ENCODE data around the gene ERI3.

ERI3 gene

DNA sequence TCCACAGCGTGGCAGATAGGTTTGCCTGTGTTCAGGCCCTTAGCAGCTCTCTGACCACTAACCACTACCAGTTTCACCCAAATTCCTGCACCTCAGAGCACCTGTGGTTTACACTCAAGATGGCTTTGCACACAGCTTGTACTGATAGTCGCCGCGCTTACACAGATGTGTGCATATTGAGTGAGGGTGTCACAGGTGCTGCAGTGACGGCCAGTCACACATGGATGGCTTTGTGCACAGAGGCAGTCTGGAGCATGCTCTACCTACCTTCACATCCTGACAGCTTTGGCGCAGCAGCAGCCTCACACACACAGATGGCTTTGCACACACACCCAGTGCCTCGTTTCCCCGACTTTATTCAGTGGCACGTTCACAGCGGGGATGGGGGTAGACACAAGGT lies 134.3 kb downstream of the ERI3 start:
- Histone ChIP-seq H3K9ac (ENCODE audit: low read length) (no peak overlapping the region; the same call in 1 of the 2 replicates), H3K4me2 (ENCODE audit: low read length) (peak overlapping the region; percentile 17; the same call in 1 of the 2 replicates)

DNA sequence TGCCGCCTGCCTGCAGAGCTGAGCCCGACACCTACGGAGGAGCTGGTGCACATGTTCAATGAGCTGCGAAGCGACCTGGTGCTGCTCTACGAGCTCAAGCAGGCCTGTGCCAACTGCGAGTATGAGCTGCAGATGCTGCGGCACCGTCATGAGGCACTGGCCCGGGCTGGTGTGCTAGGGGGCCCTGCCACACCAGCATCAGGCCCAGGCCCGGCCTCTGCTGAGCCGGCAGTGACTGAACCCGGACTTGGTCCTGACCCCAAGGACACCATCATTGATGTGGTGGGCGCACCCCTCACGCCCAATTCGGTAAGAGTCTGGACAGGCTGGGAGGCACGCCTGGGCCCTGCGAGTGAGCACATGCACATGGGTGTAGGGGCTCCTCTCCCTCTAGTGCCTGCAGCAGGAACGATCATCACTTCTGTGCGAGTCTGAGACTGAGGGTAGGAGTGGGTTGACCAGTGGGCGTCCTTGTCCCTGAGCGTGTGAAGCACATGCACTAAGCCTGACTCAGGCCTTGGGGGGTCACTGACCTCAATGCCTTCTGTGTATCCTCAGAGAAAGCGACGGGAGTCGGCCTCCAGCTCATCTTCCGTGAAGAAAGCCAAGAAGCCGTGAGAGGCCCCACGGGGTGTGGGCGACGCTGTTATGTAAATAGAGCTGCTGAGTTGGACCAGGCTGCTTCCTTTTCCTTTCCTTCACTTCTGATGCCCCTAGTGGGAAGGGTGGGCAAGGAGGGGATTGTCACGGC lies 134.9 kb downstream of the ERI3 start:
- H3K4me3 ChIP-seq (ENCODE audit: low read depth, low read length, poor library complexity, severe bottlenecking): no peak overlapping the region
- peaks cover 63% of the 10 kb centered on the region for H3K36me3 ChIP-seq (ENCODE audit: insufficient read depth, low read length)
- peak overlapping the region; percentile 81 for H3K27ac ChIP-seq (ENCODE audit: low read depth, low read length, poor library complexity, severe bottlenecking)
- no peak overlapping the region; the same call in 1 of the 2 replicates for H3K9ac ChIP-seq (ENCODE audit: low read length)
- no peak for TF ChIP-seq EZH2 (IDR thresholded peaks at IDR 0.05; ENCODE audit: borderline replicate concordance, low read length)
- TF ChIP-seq, protein P1, sequence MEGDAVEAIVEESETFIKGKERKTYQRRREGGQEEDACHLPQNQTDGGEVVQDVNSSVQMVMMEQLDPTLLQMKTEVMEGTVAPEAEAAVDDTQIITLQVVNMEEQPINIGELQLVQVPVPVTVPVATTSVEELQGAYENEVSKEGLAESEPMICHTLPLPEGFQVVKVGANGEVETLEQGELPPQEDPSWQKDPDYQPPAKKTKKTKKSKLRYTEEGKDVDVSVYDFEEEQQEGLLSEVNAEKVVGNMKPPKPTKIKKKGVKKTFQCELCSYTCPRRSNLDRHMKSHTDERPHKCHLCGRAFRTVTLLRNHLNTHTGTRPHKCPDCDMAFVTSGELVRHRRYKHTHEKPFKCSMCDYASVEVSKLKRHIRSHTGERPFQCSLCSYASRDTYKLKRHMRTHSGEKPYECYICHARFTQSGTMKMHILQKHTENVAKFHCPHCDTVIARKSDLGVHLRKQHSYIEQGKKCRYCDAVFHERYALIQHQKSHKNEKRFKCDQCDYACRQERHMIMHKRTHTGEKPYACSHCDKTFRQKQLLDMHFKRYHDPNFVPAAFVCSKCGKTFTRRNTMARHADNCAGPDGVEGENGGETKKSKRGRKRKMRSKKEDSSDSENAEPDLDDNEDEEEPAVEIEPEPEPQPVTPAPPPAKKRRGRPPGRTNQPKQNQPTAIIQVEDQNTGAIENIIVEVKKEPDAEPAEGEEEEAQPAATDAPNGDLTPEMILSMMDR (IDR thresholded peaks at IDR 0.05; ENCODE audit: low read length): no peak
- H3K79me2 ChIP-seq (ENCODE audit: insufficient read depth, low read length): no peaks in the 10 kb centered on the region
- no peak overlapping the region for H2AFZ ChIP-seq (ENCODE audit: low read length)
- no peaks in the 10 kb centered on the region for H3K9me3 ChIP-seq (ENCODE audit: low read length)
- no peaks in the 10 kb centered on the region for H3K27me3 ChIP-seq (ENCODE audit: insufficient read depth, low read length)
- H3F3A ChIP-seq (ENCODE audit: insufficient read depth, low read length): no peaks in the 10 kb centered on the region
- no peaks in the 10 kb centered on the region for H3K9me2 ChIP-seq (ENCODE audit: low read depth, low read length)
- H3K4me1 ChIP-seq (ENCODE audit: insufficient read depth, low read length, severe bottlenecking): peaks cover 19% of the 10 kb centered on the region
- no peaks in the 10 kb centered on the region for H4K20me1 ChIP-seq (ENCODE audit: insufficient read depth, low read length)
- H3K4me2 ChIP-seq (ENCODE audit: low read length): peak overlapping the region; percentile 17; the same call in 1 of the 2 replicates

More for the DNA sequence above, 134.3 kb downstream of the ERI3 start:
- H3K9me3 ChIP-seq (ENCODE audit: low read length): no peaks in the 10 kb centered on the region
- no peak overlapping the region for H2AFZ ChIP-seq (ENCODE audit: low read length)
- H3K27ac ChIP-seq (ENCODE audit: low read depth, low read length, poor library complexity, severe bottlenecking): peak overlapping the region; percentile 81
- H3K36me3 ChIP-seq (ENCODE audit: insufficient read depth, low read length): peaks cover 63% of the 10 kb centered on the region
- H3K9me2 ChIP-seq (ENCODE audit: low read depth, low read length): no peaks in the 10 kb centered on the region
- no peaks in the 10 kb centered on the region for H3K79me2 ChIP-seq (ENCODE audit: insufficient read depth, low read length)
- no peaks in the 10 kb centered on the region for H3F3A ChIP-seq (ENCODE audit: insufficient read depth, low read length)
- no peak for TF ChIP-seq EZH2 (IDR thresholded peaks at IDR 0.05; ENCODE audit: borderline replicate concordance, low read length)
- TF ChIP-seq, protein P1 (IDR thresholded peaks at IDR 0.05; ENCODE audit: low read length): no peak
- H3K4me1 ChIP-seq (ENCODE audit: insufficient read depth, low read length, severe bottlenecking): peaks cover 19% of the 10 kb centered on the region
- H3K4me3 ChIP-seq (ENCODE audit: low read depth, low read length, poor library complexity, severe bottlenecking): no peak overlapping the region
- H4K20me1 ChIP-seq (ENCODE audit: insufficient read depth, low read length): no peaks in the 10 kb centered on the region
- H3K27me3 ChIP-seq (ENCODE audit: insufficient read depth, low read length): no peaks in the 10 kb centered on the region

DNA sequence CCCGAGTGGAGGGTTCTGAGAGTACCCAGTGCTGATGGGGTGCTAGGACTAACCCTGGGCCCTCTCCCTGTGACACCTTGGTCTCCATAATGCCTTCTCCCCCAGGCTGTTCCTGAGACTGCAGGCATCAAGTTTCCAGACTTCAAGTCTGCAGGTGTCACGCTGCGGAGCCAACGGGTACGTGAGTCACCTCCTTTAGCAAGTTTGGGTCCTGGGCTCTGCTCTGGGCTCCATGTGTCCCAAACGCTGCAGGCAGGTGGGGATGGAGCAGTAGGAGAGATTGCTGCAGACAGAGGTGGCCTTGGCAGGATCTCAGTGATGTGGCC lies 135.8 kb downstream of the ERI3 start:
- no peaks in the 10 kb centered on the region for H3K79me2 ChIP-seq (ENCODE audit: insufficient read depth, low read length)
- TF ChIP-seq, protein P1 (IDR thresholded peaks at IDR 0.05; ENCODE audit: low read length): no peak
- TF ChIP-seq EZH2 (IDR thresholded peaks at IDR 0.05; ENCODE audit: borderline replicate concordance, low read length): no peak
- H3K27me3 ChIP-seq (ENCODE audit: insufficient read depth, low read length): no peaks in the 10 kb centered on the region
- no peaks in the 10 kb centered on the region for H4K20me1 ChIP-seq (ENCODE audit: insufficient read depth, low read length)
- H3K27ac ChIP-seq (ENCODE audit: low read depth, low read length, poor library complexity, severe bottlenecking): no peak overlapping the region
- no peak overlapping the region for H3K4me3 ChIP-seq (ENCODE audit: low read depth, low read length, poor library complexity, severe bottlenecking)
- no peaks in the 10 kb centered on the region for H3K9me3 ChIP-seq (ENCODE audit: low read length)
- H3F3A ChIP-seq (ENCODE audit: insufficient read depth, low read length): no peaks in the 10 kb centered on the region
- H3K9ac ChIP-seq (ENCODE audit: low read length): no peak overlapping the region
- H2AFZ ChIP-seq (ENCODE audit: low read length): no peak overlapping the region
- H3K36me3 ChIP-seq (ENCODE audit: insufficient read depth, low read length): peaks cover 68% of the 10 kb centered on the region
- no peaks in the 10 kb centered on the region for H3K9me2 ChIP-seq (ENCODE audit: low read depth, low read length)
- H3K4me2 ChIP-seq (ENCODE audit: low read length): no peak overlapping the region
- H3K4me1 ChIP-seq (ENCODE audit: insufficient read depth, low read length, severe bottlenecking): peaks cover 23% of the 10 kb centered on the region
